GM19463 (cell line): ENCODE data around the gene UBE2N.
"Not testable (repeated sequence)": the region's sequence is repeated elsewhere in the genome, so short reads cannot be mapped to it uniquely, and the experiment has no call there.

Experiments
- ATAC-seq: cut with Tn5 transposase; IDR thresholded peaks from one replicate; pipeline ENCODE4 v1.9.1; 2021; ENCODE audit warnings: mild to moderate bottlenecking, moderate library complexity; ENCODE audit not compliant: unreplicated experiment

The UBE2N gene

DNA sequence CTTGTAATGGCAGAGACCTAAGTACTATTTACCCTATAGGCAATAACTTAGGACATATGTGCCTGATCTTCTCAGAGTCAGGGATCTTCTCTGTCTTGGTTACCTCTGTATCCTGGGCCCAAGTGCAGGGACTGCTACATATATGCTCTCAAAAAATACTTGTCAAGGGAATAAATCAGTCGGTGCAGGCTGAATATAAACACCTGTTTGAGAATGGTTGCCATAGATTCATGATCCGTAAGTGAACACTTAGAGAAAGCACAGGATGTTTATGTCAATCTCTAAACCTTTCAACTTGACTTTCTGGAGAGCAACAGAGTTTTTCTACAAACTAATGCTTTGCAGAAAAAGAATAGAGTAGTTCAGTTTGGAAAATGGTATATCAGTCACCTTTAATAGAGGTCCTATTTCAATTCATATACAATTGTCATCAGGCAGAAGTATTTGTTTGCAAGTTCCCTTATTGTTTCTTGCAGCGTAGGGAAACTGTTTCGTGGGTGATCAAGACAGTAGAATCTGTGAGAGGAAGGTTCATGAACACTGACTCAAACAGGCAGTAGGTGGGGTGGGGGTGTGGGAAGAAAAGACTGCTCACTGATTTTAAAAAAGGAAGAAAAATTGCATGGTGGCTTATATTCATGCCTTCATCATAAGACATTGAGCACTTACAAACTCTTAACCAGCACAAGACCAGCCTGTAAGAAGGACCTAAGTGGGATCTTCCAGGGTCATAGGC is 6.0 kb upstream of the UBE2N start:
- ATAC-seq: no peak

DNA sequence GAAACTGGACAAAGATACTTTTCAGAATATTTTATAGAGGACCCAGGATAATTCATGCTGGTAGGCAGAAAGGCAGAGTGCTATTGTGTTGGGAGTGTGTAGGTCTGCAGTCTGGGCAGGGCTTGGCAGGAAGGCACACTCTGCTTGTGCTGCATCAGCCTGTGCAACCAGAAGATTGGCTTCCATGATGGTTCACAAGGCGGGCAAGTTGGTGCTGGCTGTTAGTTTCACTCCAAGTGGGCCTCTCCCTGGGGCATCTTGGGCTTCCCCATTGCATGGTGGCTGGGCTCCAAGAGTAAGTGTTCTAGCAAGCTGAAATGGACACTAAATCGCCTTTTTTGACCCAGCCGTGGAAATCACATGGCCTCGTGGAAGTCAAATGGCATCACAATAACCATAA is 1.8 kb upstream of the UBE2N start:
- no peak for ATAC-seq

DNA sequence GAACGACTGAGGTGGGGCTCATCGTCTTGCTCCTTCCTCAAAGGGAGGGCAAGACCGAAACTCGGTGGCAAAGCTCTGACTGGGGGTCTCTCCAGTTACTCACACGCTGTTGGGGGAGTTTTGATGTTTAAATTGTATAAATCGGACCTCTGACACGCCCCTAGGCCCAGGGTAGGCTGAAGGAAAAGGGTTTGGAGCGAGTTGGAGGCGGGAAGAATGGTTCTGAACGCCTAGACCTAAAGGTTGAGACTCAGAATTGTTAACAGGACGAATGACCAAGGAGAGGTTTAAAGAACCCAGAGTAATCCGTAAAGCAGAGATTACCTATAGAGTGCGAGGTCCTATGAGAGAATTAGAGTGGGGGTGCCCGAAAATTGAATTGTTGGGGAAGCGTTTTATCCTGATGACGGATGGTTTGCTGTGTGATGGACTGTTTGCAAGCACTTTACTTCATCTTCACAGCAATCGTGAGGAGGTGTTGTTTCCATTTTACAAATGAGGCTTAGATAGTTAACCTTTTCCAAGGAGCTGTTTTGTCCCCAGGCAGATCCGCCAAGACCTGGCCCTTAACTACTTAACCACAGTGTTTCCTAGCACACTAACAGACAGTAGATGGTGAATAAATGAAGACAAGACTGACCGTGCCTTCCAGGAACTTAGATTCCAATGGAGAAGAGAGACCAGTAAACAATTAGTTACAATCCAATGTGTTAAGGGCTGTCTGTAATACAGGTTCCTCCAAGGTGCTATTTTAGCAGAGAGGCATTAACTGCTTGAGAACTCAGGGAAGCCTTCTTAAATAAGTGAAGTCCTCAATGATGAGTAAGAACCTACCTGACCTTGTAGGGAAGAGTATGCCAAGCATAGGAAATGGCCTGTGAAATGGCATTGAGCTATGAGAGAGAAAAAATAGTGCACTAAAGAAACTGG is 929 bp upstream of the UBE2N start:
- no peak for ATAC-seq

DNA sequence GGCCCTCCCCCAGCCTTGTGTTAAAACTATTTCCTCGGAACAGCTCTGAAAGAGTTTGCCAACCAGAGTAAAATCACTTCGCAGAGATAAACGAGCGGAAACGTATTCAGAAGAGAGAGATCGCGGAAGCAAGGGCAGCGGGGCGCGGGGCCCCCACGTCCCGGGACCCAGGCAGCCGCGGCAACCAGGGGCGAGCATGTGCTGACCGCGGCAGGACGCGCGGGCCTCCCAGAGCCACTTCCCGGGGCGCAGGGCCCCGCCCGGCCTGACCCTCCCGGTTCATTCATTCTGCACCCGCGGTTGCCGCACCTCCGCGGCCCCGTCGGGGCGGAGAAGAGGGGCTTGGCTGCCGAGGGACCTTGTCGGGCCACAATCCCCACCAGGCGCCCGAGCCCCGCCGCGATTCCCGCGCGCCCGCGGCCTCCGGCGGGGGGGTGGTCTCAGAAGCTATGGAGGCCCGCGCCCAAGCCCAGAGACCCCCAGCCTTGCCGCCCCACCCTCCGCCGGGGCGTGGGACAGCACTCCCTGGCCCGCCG is 598 bp downstream of the UBE2N start:
- ATAC-seq: no peak

DNA sequence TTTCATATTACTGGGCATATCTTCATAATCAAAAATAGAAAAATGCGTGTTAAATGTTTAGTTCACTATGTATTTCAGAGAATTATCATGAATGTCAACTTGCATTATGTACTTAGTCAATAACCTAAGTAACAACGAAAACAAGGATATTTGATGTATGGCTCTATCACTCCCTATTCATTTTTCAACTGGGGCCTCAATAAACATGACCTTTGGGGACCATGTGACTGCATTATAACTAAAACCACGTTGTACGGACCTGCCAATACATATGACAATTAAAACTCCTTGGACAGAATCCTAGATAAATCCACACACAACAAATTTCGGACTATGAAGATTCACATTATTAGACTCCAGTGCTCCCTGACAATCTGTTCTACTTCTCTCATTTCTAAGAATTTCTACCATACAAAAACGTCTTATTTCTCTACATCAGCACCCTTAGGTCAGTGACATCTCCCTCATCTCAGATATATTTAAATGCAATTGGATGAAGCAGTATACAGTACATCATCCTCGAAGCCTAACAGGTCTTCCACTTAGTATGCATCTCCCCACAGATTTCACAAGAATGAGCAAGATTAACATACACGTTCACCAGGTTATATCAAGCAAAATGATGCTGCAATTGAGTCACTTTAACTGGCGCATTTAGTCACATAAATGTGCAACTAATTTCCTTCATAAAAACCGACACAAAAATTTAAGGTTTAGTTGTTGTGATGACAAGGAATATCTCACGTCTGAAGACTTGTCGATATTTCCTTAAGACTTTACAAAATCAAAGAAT is 1.5 kb downstream of the UBE2N start:
- no peak for ATAC-seq

DNA sequence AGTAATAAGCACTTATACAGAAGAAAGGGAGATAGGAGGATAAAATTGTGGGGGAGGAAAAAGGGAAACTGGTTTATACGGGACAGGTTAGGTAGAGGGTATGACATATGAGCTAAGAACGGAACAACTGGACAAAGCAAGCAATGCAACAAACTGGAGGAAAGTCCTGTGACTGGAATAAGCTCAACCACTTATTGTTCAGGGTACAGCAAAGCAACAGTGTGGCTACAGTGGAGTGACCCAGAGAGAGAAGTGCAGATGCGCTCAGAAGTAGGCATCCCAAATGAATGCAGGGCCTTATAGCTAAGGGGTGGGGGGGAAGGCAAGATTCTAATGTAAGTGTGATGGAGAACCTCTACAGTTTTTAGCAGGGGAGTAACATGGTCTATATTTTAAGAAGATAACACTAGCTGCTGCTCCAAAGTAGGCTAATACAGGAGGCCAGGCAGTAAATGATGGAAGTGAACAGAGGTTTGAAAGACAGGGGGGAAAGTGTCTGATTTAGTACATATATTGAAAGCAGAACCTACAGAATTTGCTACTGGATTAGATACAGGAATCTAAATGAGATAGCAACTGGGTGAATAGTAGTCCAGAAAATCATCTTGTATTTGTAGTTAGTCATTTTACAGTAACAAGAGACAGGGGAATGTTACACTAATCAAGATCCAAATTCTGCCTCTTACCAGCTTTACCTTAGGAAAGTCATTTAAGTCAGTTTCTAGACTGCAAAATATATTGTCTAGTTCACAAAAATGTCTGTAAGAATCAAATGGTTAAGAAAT is 3.3 kb downstream of the UBE2N start:
- ATAC-seq: no peak

DNA sequence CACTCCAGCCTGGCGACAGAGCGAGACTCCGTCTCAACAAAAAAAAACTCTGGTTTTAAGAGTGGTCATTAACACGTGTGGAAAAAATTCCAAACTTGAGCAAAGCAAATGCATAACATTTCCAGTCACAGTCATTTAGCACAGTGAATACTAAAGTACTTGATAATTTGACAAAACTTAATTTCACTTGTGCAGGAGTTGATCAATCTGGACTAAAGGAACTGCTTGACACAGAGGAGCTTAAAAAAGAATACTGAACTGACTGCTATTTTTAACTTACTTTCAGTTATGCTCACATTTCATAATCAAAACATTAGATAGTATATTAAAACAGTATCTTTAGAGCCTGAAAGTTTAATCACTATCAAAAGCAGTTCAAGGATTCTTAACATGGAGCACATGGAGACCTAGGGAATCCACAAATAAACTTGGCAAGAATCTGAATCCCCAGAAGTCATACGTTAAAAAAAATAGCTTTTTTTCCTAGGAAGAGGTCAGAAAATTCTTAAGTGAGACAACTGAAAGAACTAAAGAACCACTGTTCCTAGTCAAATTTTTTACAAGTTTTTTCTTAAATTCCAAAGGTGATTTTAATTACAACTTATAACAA is 7.4 kb downstream of the UBE2N start:
- ATAC-seq: no peak

DNA sequence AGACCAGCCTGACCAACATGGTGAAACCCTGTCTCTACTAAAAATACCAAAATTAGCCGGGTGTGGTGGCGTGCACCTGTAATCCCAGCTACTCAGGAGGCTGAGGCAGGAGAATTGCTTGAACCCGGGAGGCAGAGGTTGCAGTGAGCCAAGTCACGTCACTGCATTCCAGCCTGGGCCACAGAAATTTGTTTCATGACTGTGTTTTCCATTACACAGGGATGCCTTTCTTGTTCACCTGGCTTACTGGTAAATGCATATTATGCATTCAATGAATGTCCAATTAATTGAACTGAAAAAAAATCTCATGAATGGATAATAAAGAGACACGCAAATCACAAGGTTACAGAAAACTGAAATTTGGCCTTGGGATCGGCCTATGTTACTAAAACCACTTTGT is 9.7 kb downstream of the UBE2N start:
- not testable (repeated sequence) for ATAC-seq

DNA sequence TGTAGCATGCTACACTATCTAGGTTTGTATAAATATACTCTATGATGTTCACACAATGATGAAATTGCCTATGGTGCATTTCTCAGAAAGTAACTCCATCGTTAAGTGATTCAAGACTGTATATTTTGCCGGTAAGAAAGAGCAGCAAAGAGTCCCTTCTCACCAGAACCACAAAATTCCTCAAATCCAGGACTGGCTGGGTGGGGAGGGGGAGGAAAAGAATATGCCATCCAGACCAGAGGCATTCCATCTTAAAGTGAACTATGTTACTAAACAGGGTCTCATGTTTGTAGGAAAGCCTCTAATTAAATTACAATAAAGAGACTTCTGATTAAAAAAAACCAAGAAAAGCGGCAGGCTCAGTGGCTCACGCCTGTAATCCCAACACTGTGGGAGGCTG is 11.5 kb downstream of the UBE2N start:
- no peak for ATAC-seq

DNA sequence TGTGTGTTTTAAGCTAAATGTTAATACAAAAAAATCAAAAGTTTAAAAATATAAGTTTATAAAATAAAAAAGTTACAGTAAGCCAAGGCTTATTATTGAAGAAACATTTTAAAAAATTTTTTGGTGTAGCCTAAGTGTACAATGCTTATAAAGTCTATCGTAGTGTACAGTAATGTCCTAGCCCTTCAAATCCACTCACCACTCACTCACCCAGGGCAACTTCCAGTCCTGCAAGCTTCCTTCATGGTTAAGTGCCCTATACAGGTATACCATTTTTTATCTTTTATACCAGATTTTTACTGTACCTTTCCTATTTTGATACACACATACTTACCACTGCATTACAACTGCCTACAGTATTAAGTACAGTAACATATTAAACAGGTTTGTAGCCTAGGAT is 11.9 kb downstream of the UBE2N start:
- no peak for ATAC-seq

DNA sequence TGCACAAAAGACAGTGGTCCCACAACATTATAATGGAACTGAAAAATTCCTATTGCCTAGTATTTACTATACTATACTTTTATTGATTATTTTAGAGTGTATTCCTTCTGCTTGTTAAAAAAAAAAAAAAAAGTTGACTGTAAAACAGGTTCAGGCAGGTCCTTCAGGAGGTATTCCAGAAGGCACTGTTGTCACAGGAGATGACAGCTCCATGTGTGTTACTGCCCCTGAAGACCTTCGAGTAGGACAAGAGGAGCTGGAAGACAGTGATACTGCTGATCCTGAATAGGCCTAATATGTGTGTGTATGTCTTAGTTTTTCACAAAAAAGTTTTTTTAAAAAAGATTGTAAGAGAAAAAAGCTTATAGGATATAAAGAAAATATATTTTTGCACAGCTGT is 12.3 kb downstream of the UBE2N start:
- ATAC-seq: no peak

DNA sequence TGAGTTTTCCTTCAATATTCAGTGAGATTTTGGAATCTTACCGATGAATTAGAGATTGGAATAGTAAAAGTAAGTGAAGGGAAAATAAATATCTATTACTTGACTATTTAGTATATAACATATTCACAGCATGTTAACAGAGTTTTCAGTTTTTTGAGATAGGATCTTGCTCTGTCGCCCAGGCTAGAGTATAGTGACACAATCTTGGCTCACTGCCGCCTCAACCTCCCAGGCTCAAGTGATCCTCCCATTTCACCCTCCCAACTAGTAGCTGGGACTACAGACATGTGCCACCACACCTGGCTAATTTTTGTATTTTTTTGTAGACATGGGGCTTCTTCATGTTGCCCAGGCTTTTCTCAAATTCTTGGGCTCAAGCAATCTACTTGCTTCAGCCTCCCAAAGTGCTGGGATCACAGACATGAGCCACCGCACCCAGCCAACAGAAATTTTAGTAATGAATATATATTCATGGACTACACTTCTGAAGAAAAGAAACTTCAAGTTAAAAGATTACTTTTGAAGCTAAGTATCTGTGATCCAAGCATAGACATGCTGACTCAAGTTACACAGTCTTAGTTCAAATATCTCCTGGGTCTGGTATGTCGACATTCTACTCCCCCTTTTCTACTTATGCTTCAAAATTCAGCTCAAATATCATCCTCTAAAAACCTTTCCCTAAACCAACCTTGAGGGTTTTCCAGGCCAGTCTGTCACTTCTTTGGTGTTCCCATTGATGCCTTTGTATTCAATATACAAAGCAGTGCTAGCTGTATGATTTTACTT is 13.8 kb downstream of the UBE2N start:
- no peak for ATAC-seq

DNA sequence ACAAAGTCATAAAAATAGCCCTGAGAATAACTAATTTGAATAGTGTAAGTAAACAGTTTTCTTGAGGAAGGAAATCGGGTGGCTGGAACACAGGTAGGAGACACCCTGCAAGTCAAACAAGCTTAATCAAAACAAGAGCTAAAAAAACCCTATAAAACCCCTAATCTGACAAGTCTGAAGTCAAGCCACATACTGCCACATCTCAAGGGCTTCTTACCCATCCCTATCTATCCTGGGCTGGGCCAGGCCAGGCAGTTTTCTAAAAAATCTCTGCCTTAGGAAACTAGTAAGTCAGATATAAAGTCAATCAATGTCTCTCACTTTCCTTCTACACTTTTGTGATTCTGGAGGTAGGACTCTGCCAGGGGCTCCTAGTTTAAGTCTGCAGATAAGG is 15.3 kb downstream of the UBE2N start:
- no peak for ATAC-seq

DNA sequence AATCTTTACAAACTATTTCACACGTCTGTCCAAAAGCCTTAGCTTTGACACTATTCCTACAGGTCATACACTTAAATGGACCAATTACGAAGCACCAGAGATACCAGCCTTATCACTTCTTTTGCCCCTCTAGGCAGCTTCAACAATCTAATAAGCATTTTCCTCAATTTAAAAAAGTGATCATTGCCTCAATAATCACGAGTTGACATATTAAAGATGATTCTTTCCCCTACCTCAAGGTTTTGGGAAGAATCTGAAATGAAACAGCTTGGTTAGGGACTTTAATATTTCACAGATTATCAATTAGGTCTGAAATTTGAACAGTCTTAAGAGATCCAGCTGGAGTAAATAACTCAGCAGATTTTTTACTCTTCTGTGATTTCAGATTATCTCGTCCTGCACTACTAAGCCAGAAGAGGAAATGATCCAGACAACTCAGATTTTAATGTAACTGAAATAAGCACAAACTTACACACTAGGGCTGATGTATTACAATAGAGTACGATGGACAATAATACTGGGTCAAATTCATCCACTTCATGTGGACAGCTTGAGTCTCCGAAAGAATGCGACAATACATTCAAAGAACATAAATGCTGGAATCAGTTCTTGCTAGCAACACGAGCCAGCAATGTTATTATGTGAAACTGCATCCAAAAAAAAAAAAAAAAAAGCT is 15.9 kb downstream of the UBE2N start:
- no peak for ATAC-seq

DNA sequence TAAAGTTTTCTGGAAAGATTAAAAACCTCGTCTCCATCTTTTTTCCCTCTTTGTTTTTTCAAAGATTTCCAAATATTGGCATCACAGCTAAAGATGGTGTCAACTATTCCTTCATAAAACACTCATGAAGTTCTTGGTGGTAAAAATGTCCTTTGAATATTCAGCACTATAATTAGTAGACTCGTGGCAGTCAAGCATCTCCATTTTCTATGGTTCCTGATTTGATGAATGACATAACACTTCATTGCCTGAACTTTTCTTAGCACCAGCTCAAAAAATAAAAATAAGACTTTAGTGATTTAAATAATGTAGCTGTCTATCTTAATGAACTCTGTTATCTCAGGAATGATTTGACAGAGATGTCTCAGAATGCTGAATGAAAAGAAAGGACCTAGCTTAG is 19.7 kb downstream of the UBE2N start:
- no peak for ATAC-seq

DNA sequence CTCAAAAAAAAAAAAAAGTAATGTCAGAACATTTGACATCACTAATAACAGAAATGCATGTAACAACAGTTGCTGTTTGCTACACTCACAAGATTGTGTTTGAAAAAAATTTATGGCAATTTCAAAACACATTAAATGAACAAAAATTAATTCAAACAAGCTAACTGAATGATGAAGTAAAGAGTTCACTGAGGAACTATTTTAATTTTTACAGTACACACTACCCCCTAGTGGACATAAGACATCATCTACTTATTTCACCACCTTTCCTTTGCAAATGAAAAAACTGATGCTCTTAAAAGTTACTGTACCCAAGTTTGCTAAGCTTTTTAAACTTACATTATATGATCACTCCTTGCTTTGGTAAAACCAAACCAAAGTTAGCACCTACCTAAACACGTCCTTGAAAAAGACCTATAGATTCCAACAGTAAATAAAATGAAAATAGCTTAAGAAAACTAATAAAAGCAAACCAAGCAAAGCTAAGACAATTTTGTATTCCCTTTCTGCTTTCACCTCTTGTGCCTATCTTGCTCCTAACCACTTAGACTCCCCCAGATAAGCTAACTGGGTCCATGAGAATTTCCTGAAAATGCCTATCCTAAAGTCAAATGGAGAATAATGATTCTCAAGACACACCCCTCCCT is 22.2 kb downstream of the UBE2N start:
- ATAC-seq: no peak

DNA sequence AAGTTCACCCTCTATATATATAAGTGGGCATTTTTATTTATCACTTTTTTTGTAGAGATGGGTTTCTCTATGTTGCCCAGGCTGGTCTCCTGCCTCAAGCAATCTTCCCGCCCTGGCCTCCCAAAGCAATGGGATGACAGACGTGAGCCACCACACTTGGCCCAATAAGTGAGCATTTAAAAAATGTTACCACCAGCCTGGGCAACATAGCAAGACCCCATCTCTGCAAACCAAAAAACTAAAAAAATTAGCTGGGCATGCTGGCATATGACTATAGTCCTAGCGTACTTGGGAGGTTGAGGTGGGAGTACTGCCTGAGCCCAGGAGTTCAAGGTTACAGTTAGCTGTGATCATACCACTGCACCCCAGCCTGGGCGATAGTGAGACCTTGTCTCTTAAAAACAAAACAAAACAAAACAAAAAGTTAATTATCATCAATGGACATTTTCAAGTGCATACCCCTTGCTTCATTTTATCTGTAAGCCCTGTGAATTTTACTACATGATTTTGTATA is 23.7 kb downstream of the UBE2N start:
- ATAC-seq: no peak
